Measurements from ENCODE around the gene FSIP1.

- TF ChIP-seq CTCF (IDR thresholded peaks at IDR 0.05) (no peak), POLR2A (IDR thresholded peaks at IDR 0.05) (no peak)
These were observed 138.5 kb downstream of the FSIP1 start for GRCh38 chr15:39644136-39644535.

Data from lower leg skin (tissue), 3 donors.